ENCODE results near the gene UCHL3. TPM values are rescaled to one million over a fixed set of nuclear protein-coding genes. Genes with fewer than 3 reads are reported as not detected.

The UCHL3 gene
- total and polyA plus RNA-seq, 2 donors (not counting 3 experiments of a cell fraction or from before 2014, with no cell fraction given) = 31.3 to 46.8 TPM

DNA sequence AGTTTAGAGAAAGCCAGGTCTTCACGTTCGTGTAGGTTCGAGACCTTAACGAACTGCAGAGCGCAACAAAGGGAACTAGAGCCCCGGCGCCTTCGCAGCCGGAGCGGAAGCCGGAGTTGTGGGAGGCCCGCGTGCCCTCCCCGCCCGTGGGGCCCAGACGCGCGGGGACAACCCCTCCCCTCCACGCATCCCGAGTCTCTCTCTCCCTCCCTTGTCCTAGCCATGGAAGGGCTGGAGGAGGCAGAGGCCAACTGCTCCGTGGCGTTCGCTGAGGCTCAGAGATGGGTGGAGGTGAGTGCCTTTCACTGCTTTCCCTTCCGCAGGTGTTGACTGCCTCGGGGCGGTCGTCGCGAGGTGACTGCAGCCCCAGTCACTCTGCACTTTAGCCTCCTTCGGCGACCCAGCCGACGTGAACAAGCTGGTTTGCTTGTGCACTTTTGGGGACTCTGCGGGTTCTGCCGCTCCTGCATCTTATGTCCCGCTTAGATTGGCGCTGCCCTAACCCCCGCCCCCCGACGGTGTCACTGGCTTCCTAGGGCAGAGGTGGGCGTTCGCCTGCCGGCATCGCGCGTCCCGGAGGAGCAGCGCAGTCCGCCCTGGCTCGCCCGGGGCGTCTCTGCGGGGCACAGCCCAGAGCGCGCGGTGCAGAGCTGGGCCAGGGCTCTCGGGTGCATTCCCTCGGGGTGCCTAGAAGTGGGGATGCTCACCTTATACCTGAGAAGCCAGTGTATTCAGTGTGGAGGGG is 87.0 kb downstream of the UCHL3 start:
- intact Hi-C loops (cut with micrococcal nuclease) = loop anchor here (5.0 kb wide), 1 partner anchor 264 kb away; no protein-coding TSS in a partner anchor
- Histone ChIP-seq H3K9ac (replicated peaks; ENCODE audit: extremely low read depth, insufficient read depth, low read length) (peak overlapping the region; percentile 25), H2AFZ (ENCODE audit: low read depth, low read length) (peak overlapping the region; percentile 89), H3K9me3 (replicated peaks; ENCODE audit: control insufficient read depth, insufficient read depth, low read length) (no peaks in the 10 kb centered on the region), H3K4me2 (ENCODE audit: insufficient read depth, low read length) (peak overlapping the region; percentile 57), H3K27me3 (ENCODE audit: control insufficient read depth in 2 of 2, insufficient read depth in 2 of 2, low read length in 2 of 2) (no peaks in the 10 kb centered on the region), H3K4me3 (replicated peaks in 1 of 3; ENCODE audit: insufficient read depth in 1 of 3, low read depth in 1 of 3, low read length in 3 of 3) (peak overlapping the region; percentile 5 to 56 (median 34)), H4K20me1 (replicated peaks; ENCODE audit: control insufficient read depth, extremely low read depth, insufficient read depth, low read length) (no peaks in the 10 kb centered on the region), H3K4me1 (ENCODE audit: control insufficient read depth, extremely low read depth, insufficient read depth, low read length) (peaks cover 9% of the 10 kb centered on the region), H3K36me3 (ENCODE audit: control insufficient read depth in 2 of 2, extremely low read depth in 1 of 2, insufficient read depth in 2 of 2, low read length in 2 of 2) (no peaks in the 10 kb centered on the region), H3K9me1 (replicated peaks; ENCODE audit: control insufficient read depth, extremely low read depth, insufficient read depth, low read length) (no peaks in the 10 kb centered on the region), H3K27ac (ENCODE audit: insufficient read depth, low read depth, low read length) (no peak overlapping the region), H3K79me2 (ENCODE audit: control insufficient read depth, insufficient read depth, low read length) (peaks cover 5% of the 10 kb centered on the region)
- CTCF ChIA-PET = interaction anchor here (1.3 kb wide), 1 partner anchor 60 kb away, joined by 3 read pairs; no protein-coding TSS in a partner anchor
- TF ChIP-seq POLR2A (IDR thresholded peaks at IDR 0.05; ENCODE audit: low read depth, low read length) (no peak), FOS (IDR thresholded peaks at IDR 0.05; ENCODE audit: borderline replicate concordance, insufficient read depth, low read length) (no peak), JUN (IDR thresholded peaks at IDR 0.05; ENCODE audit: borderline replicate concordance, insufficient read depth, insufficient read length, low read depth) (no peak), POLR2AphosphoS5 (IDR thresholded peaks at IDR 0.05; ENCODE audit: insufficient read depth, low read depth, low read length) (no peak), EZH2 (IDR thresholded peaks at IDR 0.05; ENCODE audit: borderline replicate concordance, low read depth, low read length, severe bottlenecking) (no peak), GATA2 (IDR thresholded peaks at IDR 0.05; ENCODE audit: insufficient read depth, insufficient read length, low read depth, low read length) (no peak), MYC (IDR thresholded peaks at IDR 0.05; ENCODE audit: low read depth, low read length) (no peak)
- TF ChIP-seq, protein P1, sequence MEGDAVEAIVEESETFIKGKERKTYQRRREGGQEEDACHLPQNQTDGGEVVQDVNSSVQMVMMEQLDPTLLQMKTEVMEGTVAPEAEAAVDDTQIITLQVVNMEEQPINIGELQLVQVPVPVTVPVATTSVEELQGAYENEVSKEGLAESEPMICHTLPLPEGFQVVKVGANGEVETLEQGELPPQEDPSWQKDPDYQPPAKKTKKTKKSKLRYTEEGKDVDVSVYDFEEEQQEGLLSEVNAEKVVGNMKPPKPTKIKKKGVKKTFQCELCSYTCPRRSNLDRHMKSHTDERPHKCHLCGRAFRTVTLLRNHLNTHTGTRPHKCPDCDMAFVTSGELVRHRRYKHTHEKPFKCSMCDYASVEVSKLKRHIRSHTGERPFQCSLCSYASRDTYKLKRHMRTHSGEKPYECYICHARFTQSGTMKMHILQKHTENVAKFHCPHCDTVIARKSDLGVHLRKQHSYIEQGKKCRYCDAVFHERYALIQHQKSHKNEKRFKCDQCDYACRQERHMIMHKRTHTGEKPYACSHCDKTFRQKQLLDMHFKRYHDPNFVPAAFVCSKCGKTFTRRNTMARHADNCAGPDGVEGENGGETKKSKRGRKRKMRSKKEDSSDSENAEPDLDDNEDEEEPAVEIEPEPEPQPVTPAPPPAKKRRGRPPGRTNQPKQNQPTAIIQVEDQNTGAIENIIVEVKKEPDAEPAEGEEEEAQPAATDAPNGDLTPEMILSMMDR (IDR thresholded peaks at IDR 0.05; ENCODE audit: extremely low read depth in 1 of 2, insufficient read depth in 1 of 2, low read depth in 1 of 2, low read length in 2 of 2) = no peak
- TF ChIP-seq, protein P2, sequence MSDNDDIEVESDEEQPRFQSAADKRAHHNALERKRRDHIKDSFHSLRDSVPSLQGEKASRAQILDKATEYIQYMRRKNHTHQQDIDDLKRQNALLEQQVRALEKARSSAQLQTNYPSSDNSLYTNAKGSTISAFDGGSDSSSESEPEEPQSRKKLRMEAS (IDR thresholded peaks at IDR 0.05; ENCODE audit: insufficient read depth, insufficient read length) = no peak
- POLR2A ChIA-PET = no interaction called here
- dilution Hi-C loops (cut with MboI; ENCODE audit: extremely low pct_ligation_motif_present, low sequenced_read_pairs) = no loop called here
- DNase-seq (ENCODE audit: low read depth, low spot score) = peak; percentile 37
- TSS peak; percentile 27 for BruUV-seq (replicated peaks)
- FAIRE-seq = no peak
